Measurements from ENCODE around the gene FRS2.

The FRS2 gene

DNA sequence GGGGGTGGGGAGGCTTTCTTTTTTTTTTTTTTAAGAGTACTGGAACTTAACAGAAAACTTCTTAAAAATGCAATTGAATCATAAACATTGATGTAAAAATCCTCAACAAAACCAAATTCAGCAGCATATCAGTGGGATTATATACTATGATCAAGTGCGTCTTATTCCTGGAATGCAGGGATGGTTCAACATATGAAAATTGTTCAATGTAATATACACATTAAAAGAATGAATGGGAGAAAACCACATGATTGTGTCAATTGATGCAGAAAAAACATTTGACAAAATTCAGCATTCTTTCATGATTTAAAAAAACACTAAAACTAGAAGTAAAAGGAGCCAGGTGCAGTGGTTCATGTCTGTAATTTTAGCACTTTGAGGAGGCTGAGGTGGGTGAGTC, 73.9 kb downstream of the FRS2 start:
- no peak for DNase-seq

GRCh38 chr12:69545081-69545480, 74.9 kb downstream of the FRS2 start:
- DNase-seq = no peak

- no peak for DNase-seq
These were observed 76.7 kb downstream of the FRS2 start for GRCh38 chr12:69546693-69547438.

DNA sequence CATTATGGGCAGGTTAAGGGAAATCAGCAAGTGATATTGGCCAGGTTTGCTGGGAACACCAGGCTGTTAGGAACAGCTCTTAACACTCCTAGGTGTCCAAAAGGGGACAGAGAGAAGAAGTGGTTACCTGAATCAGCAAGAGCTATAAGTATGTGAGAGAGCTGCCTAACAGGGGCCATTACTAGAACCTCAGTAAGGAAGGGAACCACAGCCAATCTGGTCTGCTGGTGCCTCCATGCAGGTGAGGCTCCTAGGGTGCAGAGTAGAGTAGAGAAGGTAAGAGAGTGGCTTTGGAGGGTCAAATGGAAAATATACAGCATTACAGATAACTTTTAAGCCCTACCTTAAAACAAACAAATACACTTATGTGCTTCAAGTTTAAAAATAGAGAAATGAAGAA, 78.5 kb downstream of the FRS2 start:
- DNase-seq = no peak

- DNase-seq = no peak
These were observed 80.6 kb downstream of the FRS2 start for GRCh38 chr12:69550569-69551350.

DNA sequence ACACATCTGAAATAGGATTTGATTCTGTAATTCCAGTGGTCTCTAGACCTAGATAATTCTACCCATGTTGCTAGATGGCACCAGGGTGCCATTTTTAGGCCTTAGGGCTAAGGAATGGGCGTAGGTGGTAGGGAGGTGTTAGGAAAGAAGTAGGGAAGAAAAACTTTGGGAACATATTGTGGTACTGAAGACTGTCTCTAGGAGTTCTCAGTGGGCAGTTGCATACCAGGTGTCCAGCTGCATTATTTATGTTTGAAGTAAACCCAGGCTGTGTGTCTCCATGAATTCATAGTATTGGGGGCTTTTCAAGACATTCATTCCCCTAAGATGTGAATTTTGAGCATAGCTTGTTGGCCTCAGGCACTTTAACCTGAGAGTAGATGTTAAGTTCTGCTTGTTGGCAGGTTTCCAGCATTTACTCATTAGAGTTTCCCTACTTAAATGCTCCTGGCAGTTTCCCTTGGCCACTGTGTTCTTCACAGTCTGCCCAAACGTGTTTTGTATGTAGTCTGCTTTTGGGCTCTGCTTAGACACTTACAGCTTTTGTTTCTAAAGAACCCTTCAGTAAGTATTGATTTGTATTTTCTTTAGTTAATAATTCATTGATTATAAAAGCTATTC, 83.5 kb downstream of the FRS2 start:
- no peak for DNase-seq

DNA sequence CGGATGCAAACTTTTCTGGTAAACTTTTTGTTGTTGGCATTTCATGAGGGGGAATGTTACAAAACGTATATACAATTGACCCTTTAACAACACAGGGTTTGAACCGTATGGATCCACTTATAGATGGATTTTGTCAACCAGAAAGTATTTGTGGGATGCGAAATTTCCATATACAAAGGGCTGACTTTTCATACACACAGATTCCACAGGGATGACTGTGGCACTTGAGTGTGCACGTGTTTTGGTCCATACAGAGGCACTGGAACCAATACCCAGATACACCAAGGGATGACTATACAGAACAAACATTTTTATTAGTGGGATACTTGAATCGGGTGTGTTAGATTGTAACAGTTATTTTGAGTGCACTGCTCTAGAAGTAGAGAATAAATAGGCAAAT, 85.3 kb downstream of the FRS2 start:
- DNase-seq = no peak

DNA sequence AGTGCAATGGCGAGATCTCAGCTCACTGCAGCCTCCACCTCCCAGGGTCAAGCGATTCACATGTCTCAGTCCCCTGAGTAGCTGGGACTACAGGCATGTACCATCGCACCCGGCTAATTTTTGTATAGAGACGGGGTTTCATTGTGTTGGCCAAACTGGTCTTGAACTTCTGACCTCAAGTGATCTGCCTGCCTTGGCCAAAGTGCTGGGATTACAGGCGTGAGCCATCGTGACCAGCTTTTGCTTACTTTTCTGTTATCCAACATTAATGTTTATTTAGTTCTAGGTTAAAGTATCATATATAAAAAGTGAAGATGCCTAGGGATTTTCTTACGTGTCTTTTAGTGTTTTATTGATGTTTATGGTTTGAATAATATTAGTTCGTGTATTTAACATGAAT, 86.2 kb downstream of the FRS2 start:
- DNase-seq = no peak

- no peak for DNase-seq
These were observed 93.1 kb downstream of the FRS2 start for GRCh38 chr12:69563166-69563762.

GRCh38 chr12:69566603-69567002, 96.4 kb downstream of the FRS2 start:
- DNase-seq = peak in 1 of 2 experiments; percentile 37

DNA sequence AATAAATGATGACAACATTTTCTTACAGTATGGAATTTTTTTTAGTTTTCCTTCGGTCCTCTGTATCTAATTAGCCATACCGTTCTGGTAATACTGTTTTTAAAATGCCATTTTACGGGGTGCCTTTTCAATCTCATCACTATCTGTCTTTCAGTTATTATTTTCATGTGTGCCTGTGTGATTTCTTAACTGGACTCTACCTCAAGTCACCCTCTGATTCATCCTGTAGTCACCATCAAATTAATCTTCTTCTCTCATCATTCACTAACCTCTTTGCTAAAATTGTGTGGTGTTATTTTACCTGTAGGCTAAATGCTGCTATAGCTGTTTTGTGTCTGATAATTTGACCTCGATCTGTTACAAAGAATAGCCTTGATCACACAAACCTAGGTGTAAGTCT, 99.0 kb downstream of the FRS2 start:
- DNase-seq = no peak

- DNase-seq = no peak
These were observed 99.9 kb downstream of the FRS2 start for GRCh38 chr12:69570000-69570516.

DNA sequence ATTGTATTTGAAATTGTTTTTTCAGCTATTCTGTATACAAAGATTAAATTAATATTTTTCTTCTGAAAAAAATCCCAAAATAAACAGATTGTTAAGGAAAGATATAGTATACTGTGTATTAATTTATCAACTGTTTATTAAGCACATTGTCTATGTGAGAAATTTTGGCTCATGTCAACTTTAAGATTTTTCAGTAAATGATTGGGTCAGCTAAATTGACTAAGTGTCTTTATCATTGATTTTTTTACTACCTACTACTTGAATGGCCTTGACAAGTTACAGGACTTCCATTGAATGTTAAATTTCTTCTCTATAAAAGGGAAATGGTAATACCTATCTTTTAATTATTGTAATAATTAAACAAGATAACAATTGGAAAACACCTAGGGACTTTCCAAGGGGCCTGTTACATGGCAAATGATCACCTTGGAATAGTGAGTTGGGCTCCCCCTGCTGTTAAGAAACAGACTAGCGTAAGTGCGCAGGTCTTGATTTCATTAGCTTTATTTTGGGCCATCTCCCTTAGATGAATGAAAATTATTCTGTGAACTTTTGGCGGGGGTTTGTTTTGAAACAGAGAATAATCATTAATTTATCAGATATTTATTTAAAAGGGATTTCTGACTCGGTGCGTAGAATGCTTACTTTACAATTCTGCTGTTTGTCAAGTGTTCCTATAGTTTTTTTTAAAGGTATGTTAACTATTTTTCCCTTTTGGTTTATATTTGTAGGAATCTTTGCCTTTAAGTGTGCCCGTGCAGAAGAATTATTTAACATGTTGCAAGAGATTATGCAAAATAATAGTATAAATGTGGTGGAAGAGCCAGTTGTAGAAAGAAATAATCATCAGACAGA, 100.6 kb downstream of the FRS2 start:
- peak; percentile 58 to 64 for DNase-seq

DNA sequence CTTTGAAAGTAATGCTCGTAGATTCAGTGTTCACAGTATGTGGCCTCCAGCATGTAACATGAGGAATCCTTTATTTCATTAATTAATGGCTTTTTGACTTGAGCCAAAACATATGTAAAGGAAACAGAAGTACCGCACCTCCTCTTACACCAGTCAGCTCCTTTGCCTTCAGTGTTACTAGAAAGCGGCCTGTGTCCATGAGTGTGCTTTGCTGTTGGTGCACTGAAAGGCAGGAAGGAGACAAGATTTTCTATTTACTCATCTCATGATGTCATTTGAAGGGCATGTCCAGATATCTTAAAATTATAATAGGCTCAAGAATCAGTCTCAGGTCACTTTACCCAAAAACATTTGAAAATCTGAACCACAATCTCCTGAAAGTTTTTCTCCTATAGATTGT, 105.2 kb downstream of the FRS2 start:
- DNase-seq = no peak

DNA sequence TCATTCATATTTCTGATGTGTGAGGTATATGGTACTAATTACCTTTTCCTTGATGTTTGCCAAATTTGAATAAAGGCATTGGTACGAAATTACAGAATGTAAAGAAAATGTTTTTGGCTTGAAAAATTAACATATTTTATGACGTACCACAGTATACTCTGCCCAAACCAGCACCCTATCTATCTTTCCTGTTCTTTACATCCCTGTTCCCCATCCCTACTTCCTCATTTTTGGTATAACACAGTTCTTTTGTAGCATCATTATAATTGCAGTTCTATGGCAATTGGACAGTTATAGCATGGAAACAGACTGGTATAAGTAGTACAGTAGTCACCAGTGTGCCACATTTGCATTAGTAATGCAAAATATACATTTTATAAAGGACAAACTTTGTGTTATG, 108.1 kb downstream of the FRS2 start:
- peak; percentile 57 to 70 for DNase-seq

DNA sequence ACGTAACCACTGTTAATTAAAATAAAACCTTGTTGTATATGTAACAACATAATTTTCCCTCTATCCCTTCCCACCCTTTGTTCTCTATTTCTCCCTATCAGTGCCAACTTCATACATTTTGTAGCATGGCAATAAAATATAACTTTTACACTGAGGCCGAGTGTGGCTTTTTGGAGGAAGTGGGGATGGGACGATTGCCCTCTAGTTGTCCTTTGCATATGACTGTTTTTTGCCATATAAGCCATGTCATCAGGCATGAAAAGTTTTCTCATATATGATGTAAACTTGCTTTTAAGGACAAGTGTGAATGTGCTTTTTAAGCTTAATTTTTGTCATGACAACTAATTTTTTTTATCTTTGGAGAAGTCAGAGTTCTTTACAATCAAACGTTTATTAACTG, 108.8 kb downstream of the FRS2 start:
- peak in 1 of 2 experiments; percentile 12 for DNase-seq

DNA sequence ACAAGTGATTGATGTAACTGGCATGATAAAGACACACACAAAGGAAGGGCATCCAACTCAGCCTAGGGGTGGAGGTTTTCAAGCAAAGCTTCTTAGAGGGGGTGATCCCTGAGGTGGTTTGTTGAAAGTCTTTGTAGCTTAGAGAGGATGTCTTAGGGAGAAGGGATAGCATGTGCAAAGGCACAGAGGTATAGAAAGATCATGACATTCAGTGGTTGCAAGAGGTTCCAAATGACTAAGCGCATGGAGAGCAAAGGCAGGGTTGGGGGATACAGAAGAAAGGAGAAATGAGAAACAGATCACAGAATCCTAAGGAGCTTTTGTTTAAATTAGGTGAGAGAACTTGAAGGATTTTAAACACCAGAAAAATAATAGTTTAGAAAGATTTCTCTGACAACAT, 109.9 kb downstream of the FRS2 start:
- no peak for DNase-seq

- peak; percentile 51 to 56 for DNase-seq
These were observed 113.0 kb downstream of the FRS2 start for GRCh38 chr12:69583203-69583602.

- DNase-seq = peak; percentile 93
These were observed 115.2 kb downstream of the FRS2 start, which contains the start of gene CCT2 for GRCh38 chr12:69585189-69586062. Gene CCT2 (plus strand): TSS chr12:69585459. CDS start chr12:69585522, 63 bp downstream.

DNA sequence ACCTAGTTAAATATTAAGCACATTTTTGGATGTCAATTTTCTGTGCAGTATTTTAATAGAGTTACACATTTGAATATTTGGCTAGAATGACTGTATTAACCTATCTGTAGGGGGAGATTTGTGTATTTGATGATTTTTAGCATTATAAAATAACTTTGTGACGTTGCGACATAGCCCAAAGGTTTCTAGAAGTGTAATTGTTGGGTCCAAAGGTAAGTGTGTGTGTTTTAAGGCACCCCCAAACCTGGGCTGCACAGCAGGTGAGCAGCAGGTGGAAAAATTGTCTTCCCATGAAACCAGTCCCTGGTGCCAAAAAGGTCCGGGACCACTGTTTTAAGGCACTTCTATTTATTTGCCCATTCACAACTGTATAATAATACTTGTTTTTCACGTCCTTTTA, 118.3 kb downstream of the FRS2 start:
- DNase-seq = no peak

DNA sequence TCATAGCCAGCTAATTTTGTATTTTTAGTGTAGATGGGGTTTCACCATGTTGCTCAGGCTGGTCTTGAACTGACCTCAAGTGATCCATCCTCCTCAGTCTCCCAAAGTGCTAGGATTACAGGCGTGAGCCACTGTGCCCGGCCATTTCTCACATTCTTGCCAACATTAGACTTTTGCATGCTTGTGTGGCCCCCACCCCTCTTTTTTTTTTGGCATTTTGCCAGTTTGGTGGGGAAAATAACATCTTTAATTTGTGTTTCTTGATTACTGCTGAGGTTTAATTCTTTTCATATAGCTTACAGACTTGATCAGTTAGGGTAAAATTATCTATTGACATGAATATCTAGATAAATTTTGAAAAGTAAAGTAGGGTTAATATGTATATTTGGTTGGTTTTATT, 118.9 kb downstream of the FRS2 start:
- DNase-seq = no peak
